ENCODE results near the gene RDX.

- no peak for TF ChIP-seq CTCF (conservative IDR thresholded peaks at IDR 0.05; ENCODE audit: low read depth in 2 of 2)
- TF ChIP-seq POLR2AphosphoS5 (IDR thresholded peaks at IDR 0.05; ENCODE audit: low read depth) = no peak
- TF ChIP-seq REST (IDR thresholded peaks at IDR 0.05; ENCODE audit: unreplicated experiment) = no peak
- TF ChIP-seq EZH2phosphoT487 (IDR thresholded peaks at IDR 0.05; ENCODE audit: unreplicated experiment) = no peak
- TF ChIP-seq ETS1 (IDR thresholded peaks at IDR 0.05) = no peak
- no peak for TF ChIP-seq JUNB (IDR thresholded peaks at IDR 0.05; ENCODE audit: unreplicated experiment)
- TF ChIP-seq EZH2 (IDR thresholded peaks at IDR 0.05; ENCODE audit: low read depth, unreplicated experiment) = no peak
- TF ChIP-seq ZNF114 (CRISPR knock-in tag; IDR thresholded peaks at IDR 0.05) = no peak
- no peak for TF ChIP-seq CREB1 (CRISPR knock-in tag; IDR thresholded peaks at IDR 0.05; ENCODE audit: low read depth)
- TF ChIP-seq NANOG (IDR thresholded peaks at IDR 0.05; ENCODE audit: borderline replicate concordance) = no peak
- no peak for TF ChIP-seq ZNF331 (CRISPR knock-in tag; IDR thresholded peaks at IDR 0.05; ENCODE audit: low read depth)
These were observed 77.2 kb downstream of the RDX start for GRCh38 chr11:110219006-110219785.

All from GM23338 (cell line).